Nephron progenitor cell (in vitro differentiated cells): ENCODE results near the gene BDH1.
A peak's percentile ranks its signal among the peaks of the same experiment; 100 is the strongest.

Experiments used
- DNase-seq: peaks from one replicate; pipeline ENCODE4 v3.0.0; 2021
- H3K27ac Mint-ChIP-seq: 2 replicates; pipeline ENCODE4 v1.8.0; 2021; ENCODE audit warnings: mild to moderate bottlenecking, moderate library complexity, mixed read lengths
- H3K27me3 Mint-ChIP-seq: 2 replicates; pipeline ENCODE4 v1.8.0; 2021; ENCODE audit warnings: mild to moderate bottlenecking, low read depth, mixed read lengths; ENCODE audit not compliant: poor library complexity
- H3K36me3 Mint-ChIP-seq: 2 replicates; pipeline ENCODE4 v1.8.0; 2021; ENCODE audit warnings: low read depth, mixed read lengths
- H3K4me1 Mint-ChIP-seq: 2 replicates; pipeline ENCODE4 v1.8.0; 2021; ENCODE audit warnings: mixed read lengths
- H3K4me3 Mint-ChIP-seq: 2 replicates; pipeline ENCODE4 v1.8.0; 2021; ENCODE audit warnings: mild to moderate bottlenecking, moderate library complexity, mixed read lengths
- H3K9me3 Mint-ChIP-seq: 2 replicates; pipeline ENCODE4 v1.8.0; 2021; ENCODE audit warnings: mild to moderate bottlenecking, moderate library complexity, mixed read lengths
- CTCF ChIP-seq: fragments of 200-600 bp; sonication (generic); IDR thresholded peaks from 2 replicates; pipeline ENCODE4 v1.5.0; 2021; ENCODE audit warnings: antibody characterized with exemption

BDH1 gene

GRCh38 chr3:197562398-197563251 is 6.9 kb upstream of the BDH1 start:
- Mint-ChIP-seq H3K4me3 (no peak overlapping the region), H3K27ac (peak overlapping the region; percentile 75), H3K27me3 (peaks cover 22% of the 10 kb centered on the region)

GRCh38 chr3:197561926-197562325 is 6.2 kb upstream of the BDH1 start:
- no peak for TF ChIP-seq CTCF
- H3K36me3 Mint-ChIP-seq = peaks cover 22% of the 10 kb centered on the region
- peak overlapping the region; percentile 75 for H3K27ac Mint-ChIP-seq

More at GRCh38 chr3:197562398-197563251, 6.9 kb upstream of the BDH1 start:
- H3K9me3 Mint-ChIP-seq = peaks cover 69% of the 10 kb centered on the region
- TF ChIP-seq CTCF = no peak
- H3K4me1 Mint-ChIP-seq = peaks cover 38% of the 10 kb centered on the region
- H3K36me3 Mint-ChIP-seq = peaks cover 22% of the 10 kb centered on the region
- no peak for DNase-seq

GRCh38 chr3:197559651-197560050 is 3.9 kb upstream of the BDH1 start:
- H3K9me3 Mint-ChIP-seq = peaks cover 47% of the 10 kb centered on the region
- H3K4me3 Mint-ChIP-seq = peak overlapping the region; percentile 14
- TF ChIP-seq CTCF = no peak
- peaks cover 45% of the 10 kb centered on the region for H3K4me1 Mint-ChIP-seq
- H3K27me3 Mint-ChIP-seq = peaks cover 36% of the 10 kb centered on the region
- no peak for DNase-seq
- H3K27ac Mint-ChIP-seq = no peak overlapping the region
- H3K36me3 Mint-ChIP-seq = peaks cover 22% of the 10 kb centered on the region

More at GRCh38 chr3:197561926-197562325, 6.2 kb upstream of the BDH1 start:
- Mint-ChIP-seq H3K4me3 (peak overlapping the region; percentile 17), H3K9me3 (peaks cover 65% of the 10 kb centered on the region), H3K4me1 (peaks cover 43% of the 10 kb centered on the region), H3K27me3 (peaks cover 27% of the 10 kb centered on the region)
- DNase-seq = no peak

- peak; percentile 93 for DNase-seq
- peak; percentile 42 for TF ChIP-seq CTCF
- Mint-ChIP-seq H3K27me3 (peaks cover 28% of the 10 kb centered on the region), H3K36me3 (peaks cover 16% of the 10 kb centered on the region), H3K4me3 (peak overlapping the region; percentile 83), H3K27ac (peak overlapping the region; percentile 8), H3K4me1 (peaks cover 64% of the 10 kb centered on the region), H3K9me3 (peaks cover 9% of the 10 kb centered on the region)
Measured at GRCh38 chr3:197554562-197555280, 1.0 kb downstream of the BDH1 start.

GRCh38 chr3:197554196-197554561 is 1.6 kb downstream of the BDH1 start:
- H3K9me3 Mint-ChIP-seq = peaks cover 9% of the 10 kb centered on the region
- peaks cover 29% of the 10 kb centered on the region for H3K27me3 Mint-ChIP-seq
- peaks cover 64% of the 10 kb centered on the region for H3K4me1 Mint-ChIP-seq
- H3K4me3 Mint-ChIP-seq = peak overlapping the region; percentile 77
- DNase-seq = no peak
- no peak for TF ChIP-seq CTCF
- peak overlapping the region; percentile 8 for H3K27ac Mint-ChIP-seq
- peaks cover 16% of the 10 kb centered on the region for H3K36me3 Mint-ChIP-seq
